ENCODE measurements around the gene ALDH1A2.

ALDH1A2 gene

DNA sequence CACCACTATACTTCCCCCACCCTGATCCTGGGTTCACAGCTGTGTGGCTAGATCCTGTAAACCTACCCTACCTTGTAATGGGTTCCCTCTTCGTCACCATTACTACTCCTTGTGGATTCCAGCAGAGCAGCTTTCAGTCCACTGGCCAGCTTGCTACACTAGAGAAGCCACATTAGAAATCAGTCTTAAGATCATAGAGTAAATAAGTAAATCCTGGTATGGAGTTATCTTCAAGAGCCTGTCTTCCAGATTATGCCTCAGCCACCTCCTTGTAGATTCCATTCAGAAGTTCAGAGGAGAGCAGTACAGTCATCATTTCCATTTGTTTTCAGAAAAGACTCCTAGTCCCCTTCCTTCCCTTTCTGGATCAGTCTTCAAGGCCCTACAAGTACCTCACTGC is 123.7 kb downstream of the ALDH1A2 start:
- DNase-seq = no peak

DNA sequence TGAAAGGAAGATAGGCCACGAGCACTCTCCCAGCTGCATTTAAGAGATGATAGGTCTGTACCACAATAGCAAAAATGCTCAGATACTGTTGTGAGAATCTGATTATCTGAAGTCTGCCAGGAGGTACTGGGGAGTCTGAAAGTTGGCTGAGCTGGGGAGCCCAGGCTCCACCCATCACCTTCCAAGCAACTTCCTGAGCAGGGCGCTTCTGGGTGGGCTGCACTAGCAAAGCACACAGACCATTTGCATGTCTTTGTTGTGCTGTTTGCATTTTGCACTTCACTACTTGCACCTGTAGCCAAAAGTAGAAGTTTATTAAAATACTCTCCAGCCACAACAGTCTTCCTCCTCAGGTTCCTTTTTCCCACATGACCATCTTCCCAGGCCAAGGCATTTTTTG is 133.2 kb downstream of the ALDH1A2 start:
- no peak for DNase-seq

DNA sequence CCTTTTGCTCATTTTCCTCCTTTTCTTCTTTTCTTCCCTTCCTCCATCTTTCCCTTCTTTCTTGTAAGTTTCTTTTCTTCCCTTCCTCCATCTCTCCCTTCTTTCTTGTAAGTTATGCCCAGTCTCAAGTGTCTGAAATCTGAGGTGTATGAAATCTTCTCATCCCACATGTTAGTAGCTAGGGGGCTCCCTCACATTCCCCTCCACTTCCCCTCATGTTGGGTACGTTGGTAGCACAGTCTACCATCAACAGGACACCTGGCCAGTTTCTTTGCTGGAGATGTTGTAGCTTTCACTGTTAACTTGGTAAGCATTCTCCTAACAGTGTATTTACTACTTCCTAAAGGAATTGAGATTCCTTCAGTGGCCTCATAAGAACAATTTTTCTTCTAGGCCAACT is 133.9 kb downstream of the ALDH1A2 start:
- DNase-seq = no peak

DNA sequence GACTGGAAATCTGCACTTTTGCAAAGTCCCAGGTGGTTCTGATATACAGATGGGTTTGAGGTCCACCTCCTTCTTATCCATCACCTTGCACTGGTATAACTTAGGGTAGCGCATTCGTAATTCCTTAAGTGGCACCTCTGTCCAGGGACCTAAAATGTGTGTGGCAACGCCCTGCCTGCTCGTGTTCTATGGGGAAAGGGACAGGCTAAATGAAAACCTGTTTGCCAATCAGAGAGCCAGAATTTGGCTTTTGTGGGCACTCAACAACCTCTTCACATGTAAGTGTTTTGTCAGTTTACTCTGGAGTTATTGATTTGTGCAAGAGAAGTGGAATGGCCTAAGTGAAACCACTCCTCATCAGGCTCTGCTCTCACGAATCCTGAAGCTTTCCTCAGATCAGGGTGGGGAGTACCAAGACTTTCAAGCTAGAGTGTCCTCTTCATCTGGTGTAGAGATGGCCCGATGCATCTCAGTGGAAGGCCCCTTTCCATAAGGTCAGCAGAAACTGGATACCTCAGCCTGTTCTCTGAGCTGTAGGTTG is 138.3 kb downstream of the ALDH1A2 start:
- DNase-seq = no peak

DNA sequence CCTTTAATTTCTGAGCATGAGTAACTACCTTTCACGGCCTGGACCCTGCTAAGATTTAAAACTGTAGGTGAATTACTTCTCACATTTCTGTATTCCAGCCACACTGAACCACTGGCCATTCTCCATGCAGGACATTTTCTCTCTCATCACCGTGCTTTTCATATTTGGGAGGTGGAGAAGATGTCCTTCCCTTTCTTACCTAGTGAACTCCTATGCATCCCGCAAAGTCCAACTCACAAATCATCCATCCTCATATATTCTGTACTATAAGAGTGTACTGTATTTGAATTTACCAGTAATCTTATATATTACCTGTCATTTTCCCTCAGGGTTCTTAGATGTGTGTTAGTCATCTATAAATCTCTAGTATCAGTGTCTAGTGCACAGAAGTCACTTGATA is 139.9 kb downstream of the ALDH1A2 start:
- DNase-seq = no peak

DNA sequence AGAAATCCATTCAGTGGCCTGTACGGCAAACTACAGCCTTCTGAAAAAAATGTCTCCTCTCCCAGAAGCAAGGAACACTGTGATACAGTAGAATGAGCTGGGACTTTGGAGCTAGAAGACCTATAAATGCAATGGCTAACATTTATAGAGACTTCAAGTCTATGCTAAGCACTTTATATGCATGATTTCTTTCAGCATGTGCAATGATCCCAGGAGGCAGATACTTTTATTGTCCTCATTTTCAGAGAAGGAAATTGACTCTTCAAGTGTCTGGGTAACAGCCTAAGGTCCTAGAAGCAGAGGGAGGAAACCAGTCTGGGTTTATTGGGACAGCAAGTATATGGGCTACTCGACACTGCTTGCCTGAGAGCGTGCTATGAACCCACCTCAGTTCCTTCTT is 140.9 kb downstream of the ALDH1A2 start:
- DNase-seq = no peak

DNA sequence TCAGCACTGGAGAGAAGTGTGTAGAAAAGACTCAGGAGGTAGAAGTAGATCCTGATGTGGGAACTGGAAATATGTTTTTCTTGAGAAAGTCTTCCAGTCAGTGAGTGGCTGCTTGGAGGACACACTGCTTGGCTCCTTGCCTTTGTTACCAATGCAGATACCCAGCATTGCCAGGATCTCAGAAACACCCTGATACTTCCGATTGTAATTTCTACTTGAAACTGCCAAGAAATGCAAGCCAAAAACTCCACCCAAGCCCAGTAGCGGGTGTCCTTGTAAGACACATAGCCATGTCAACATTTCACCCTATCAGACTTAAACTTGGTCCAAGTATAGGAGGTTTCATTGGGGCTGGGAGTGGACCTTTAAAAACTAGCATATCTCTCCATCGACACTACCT is 141.8 kb downstream of the ALDH1A2 start:
- DNase-seq = no peak

DNA sequence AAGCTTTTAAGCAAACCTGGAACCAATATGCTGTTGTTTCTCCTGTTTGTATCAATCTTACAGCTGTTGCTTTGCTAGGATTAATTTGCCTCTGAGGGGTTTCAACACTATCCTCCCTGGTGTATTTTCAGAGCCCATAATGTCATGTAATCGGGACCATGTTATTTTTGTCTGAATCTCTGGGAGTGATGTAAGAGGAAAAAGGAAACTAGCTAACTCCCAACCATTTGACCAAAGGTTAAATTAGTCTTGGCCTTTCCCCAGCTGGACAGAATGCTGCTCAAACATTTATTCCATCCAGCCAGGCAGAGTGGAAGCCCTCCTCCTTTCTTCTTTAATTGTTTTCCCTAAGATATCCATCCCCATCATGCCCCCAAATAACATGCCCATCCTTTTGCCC is 142.2 kb downstream of the ALDH1A2 start:
- no peak for DNase-seq

DNA sequence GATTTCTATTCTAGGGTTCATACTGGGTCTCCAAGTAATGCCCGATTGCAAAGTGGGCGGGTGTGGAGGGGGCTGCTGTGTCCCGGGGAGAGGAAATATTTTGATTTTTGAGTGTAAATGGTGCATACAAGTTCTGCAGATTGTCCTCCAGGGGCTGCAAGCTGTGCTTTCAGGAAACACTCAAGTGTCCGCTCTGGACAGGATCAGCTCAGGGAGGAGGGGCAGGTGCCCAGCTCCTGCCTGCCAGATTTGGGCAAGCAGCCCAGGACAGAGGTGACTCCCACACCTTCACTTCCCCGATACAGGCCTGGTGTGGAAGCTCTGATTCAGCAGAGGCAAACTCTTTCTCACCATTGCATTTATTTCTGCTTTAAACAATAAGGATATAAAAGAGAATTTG is 142.7 kb downstream of the ALDH1A2 start:
- DNase-seq = no peak

DNA sequence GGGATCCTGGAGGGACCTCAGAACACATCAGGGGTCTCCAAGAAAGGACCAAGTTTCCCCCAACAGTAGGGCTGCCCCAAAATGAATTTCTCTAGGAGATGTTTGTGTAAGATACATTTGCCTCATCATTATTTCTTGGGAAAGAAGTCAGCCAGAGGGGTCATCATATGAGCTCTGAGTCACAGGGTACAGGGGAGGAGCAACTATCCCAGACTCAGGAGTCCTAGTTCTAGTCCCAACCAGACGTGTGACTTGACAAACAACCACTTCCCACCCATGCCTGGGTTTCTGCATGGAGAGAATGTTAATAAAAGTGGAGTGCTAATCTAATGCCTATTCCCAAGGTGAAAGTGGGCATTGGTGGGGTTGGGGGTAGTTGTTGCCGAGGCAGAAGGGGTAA is 144.1 kb downstream of the ALDH1A2 start:
- no peak for DNase-seq

DNA sequence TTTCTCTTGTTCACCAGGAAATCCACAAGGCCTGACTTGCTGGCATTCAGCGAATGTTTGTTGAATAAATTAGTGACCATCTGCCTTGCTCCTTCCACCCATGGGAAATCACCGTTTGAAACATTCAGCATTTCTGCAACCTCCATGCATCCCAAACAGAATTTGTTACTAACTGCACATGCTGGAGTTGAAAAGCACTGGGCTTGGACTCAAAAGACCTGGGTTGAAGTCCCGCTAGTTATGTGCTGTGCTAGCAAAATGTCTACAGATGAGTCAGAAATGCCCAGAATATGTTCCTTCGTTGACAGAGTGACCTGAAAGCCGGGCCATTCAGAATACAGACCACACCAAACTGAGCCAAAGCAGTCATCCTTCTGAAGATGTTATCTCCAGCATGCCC is 144.6 kb downstream of the ALDH1A2 start:
- DNase-seq = no peak

DNA sequence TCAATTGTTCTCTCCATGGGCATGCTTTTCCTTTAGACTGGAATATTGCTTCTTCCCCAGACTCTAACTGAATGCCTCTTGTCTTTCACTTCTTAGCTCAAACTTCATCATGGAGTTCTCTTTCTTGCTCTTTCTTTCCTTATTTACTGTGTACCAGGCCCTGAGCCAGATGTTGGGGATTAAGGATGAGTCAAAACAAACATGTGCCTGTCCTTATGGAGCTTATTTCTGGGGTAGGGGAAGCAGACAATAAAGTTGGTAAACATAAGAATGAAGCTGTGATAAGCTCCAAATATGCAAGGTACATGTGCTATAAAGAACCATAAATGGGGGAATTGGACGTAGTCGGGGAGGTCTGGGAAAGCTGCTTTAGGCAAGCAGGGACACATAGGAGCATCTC is 145.8 kb downstream of the ALDH1A2 start:
- DNase-seq = no peak

DNA sequence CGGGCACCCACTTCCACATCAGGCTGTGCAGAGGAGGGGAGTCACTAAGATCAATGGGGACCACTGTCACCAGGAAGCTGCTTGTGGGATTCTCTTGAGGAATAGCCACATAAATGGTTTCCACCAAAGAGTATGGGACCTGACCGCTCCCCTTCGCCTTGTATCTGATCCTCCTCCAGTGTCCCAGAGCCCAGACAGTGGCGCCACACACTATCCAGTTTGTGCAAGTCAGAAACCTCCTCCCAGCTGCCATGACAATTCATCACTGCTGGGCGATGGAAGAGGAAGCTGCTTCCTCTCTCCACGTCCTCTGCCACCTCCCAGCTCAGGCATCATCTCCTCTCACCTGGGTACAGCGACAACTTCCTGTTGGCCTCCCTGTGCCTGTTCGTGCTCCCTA is 147.5 kb downstream of the ALDH1A2 start:
- no peak for DNase-seq

DNA sequence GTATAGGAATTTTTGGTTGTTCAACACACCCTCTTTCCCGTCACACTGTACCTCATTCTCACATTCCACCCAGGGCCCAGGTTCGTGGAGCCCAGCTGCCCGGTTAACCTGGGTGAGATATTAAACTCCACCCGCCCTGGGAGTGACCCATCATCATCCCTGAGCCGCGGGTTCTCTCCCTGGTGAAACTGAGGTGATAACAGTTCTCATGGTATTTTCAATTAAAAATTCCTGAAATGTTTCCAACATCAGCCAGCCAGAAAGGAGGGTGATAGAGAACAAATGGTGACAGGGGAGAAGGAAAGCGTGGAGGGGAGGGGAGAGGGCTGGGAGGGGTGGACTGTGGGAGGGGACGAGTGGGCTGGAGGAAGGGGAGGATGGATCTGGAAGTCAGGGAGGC is 148.8 kb downstream of the ALDH1A2 start:
- DNase-seq = no peak

DNA sequence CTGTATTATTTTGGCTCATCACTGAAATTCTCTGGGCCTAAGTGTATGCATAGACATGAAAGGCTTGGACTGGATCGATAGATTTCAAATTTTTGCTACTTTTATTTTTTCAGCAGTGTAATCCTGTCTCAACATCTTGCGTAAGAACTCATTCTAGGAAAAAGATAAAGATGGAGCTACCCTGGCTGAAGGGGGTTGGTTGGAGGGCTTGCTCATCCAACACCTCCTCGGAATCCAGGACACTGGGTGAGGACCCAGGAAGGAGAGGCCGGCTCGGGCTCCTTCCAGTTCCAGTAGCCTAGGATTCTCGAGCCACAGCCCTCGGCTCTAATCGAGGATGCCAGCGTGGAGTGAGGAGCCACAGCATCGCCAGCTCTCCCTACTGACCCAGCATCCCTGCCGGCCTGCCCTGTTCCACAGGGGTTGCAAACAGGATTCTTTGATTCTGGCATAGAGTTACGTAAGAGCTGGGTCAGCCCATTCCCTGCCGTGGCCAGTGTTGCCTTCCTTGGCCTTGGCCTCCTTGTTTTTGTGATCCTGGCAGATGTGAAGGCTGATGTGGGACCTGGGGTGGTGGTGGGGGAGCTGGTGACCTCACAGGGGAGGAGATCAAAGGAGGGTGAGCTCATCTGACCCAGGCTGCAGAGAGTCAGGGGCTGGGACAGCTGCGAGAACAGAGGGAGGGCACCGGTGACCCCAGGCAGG is 149.5 kb downstream of the ALDH1A2 start:
- no peak for DNase-seq

DNA sequence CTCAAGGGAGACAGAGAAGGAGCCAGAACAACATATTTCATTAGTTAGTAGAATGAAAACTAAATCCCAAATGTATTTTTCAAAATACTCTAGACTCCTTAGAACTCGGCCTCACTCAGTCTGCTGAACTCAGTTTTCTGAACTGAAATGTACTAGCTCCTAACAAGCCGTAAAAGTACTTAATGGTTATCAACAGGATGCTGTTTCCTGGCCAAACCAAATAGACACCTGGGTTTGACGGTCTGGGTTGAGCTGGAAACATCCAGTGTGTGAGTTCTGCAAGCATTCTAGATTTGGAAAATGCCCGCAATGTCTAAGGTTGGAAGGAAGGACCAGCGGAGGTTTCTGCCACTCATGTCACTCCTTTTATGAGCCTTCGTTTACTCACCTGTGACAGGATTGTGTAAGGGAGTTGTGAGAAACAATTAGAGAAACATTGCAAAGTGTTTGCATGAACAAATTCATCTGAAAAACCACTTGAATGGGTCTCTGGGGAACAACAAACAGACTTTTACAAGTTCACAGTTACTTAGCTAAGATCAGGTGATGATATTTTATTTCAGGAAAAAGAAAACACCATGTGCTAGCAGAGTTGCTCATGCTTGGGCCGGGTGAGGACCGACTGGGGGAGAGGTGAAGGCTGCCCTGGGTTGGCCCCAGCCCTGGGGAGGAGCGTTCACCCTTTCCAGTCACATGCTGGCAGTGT is 151.0 kb downstream of the ALDH1A2 start:
- DNase-seq = no peak

DNA sequence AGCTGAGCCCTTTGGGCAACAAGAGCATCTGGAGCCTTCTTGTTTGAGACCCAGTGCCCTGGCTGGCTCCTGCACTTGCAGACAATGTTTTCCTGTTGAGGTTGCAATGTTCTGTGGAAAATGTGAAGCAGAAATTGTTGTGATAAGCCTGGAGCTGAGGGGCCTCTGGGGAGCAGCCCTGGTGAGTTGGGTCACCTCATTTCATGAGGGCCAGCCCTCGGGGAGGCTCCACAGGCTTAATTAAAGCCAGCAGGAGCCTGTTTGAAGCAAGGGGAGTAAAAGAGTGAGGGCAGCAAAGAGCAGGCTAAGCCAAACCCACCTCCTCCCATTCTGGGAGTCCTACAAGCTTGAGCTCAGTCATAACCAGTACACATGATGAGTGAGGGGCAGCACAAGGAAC is 154.3 kb downstream of the ALDH1A2 start:
- no peak for DNase-seq

DNA sequence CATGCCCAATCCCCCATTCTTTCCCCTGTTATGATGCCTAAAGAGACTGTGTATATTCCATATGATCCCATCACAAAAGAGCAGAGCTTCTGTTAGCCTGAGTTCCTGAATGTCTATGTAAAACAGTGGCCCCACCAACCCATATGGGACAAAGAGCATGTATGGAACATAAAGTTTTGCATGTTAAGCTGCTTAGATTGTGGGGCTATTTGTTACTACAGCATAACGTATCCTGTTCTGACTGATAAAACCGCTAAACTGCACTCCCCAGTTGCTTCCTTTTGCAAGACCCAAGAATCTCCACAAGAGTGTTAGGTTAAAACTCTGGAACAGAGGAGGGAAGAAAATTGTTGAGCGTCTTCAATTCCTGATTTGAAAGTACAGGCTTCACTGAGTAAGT is 154.8 kb downstream of the ALDH1A2 start:
- no peak for DNase-seq

DNA sequence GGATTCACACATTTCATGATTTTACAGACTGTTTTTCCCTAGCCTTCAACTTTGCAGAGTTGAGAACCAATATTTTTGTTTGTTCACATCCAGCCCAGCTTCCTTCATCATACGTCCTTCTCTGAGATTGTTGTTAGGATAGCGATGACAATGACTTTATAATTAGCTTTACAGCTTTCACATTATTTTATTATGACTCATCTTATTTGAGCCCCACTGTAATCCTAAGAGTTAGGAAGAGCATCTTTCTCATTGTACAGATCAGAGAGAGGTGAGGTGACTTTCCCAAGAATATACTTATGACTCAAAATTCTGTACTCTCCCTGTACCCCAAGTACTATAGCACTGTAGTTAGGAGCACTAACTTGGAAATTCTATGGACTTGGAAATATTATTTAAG is 156.1 kb downstream of the ALDH1A2 start:
- DNase-seq = no peak

DNA sequence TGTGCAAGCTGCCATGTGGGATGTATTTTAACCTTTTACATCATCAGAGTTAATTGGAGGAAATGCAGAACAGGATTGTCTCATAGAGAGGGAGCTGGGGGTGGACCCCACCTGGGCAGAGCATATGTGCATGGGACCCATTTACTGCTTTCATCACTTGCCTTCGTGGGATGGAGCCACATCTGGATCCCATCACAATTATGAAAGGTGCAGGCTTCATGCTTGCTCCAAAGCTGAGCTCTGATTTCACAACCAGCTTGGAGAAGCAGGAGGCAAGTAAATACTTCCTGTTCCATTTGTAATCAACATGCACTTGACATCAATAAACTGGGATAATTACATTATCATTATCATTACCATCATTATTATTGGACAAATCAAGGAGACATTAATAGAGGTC is 161.9 kb downstream of the ALDH1A2 start:
- DNase-seq = no peak

Measured in 8988T (cell line).